ENCODE measurements around the gene PDK2.

Gene PDK2

GRCh38 chr17:50114849-50115357 lies 19.8 kb downstream of the PDK2 start:
- no peak overlapping the region for H3K4me3 ChIP-seq (ENCODE audit: low read depth, low read length)
- POLR2A ChIA-PET: interaction anchor here (1.1 kb wide), 2 partner anchors 8 to 183 kb away, joined by 3 read pairs; no protein-coding TSS in a partner anchor
- TF ChIP-seq, protein P1, sequence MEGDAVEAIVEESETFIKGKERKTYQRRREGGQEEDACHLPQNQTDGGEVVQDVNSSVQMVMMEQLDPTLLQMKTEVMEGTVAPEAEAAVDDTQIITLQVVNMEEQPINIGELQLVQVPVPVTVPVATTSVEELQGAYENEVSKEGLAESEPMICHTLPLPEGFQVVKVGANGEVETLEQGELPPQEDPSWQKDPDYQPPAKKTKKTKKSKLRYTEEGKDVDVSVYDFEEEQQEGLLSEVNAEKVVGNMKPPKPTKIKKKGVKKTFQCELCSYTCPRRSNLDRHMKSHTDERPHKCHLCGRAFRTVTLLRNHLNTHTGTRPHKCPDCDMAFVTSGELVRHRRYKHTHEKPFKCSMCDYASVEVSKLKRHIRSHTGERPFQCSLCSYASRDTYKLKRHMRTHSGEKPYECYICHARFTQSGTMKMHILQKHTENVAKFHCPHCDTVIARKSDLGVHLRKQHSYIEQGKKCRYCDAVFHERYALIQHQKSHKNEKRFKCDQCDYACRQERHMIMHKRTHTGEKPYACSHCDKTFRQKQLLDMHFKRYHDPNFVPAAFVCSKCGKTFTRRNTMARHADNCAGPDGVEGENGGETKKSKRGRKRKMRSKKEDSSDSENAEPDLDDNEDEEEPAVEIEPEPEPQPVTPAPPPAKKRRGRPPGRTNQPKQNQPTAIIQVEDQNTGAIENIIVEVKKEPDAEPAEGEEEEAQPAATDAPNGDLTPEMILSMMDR (IDR thresholded peaks at IDR 0.05; ENCODE audit: insufficient read depth, low read length, missing control alignments): peak; percentile 69
- CTCF ChIA-PET: interaction anchor here (0.9 to 10.0 kb wide), 25 partner anchors 7 to 282 kb away, joined by 3 to 92 read pairs (median 7); partner anchors contain the start of genes LRRC59, PDK2, PPP1R9B and SAMD14
- no peak for DNase-seq (ENCODE audit: low read depth, low spot score)

- POLR2A ChIA-PET: interaction anchor here (1.1 kb wide), 1 partner anchor 7 kb away, joined by 3 read pairs; no protein-coding TSS in a partner anchor
- CTCF ChIA-PET: interaction anchor here (1.0 to 10.0 kb wide), 21 partner anchors 8 to 247 kb away, joined by 3 to 92 read pairs (median 7); partner anchors contain the start of genes PDK2, PPP1R9B and SGCA
- TF ChIP-seq, protein P1 (IDR thresholded peaks at IDR 0.05; ENCODE audit: insufficient read depth, low read length, missing control alignments): no peak
- H3K4me3 ChIP-seq (ENCODE audit: low read depth, low read length): no peak overlapping the region
- no peak for DNase-seq (ENCODE audit: low read depth, low spot score)
Measured at GRCh38 chr17:50115756-50116155, 20.6 kb downstream of the PDK2 start.

GRCh38 chr17:50117202-50118051 lies 22.3 kb downstream of the PDK2 start:
- CTCF ChIA-PET: interaction anchor here (0.7 to 10.0 kb wide), 16 partner anchors 9 to 180 kb away, joined by 3 to 92 read pairs (median 5); partner anchors contain the start of gene SGCA
- POLR2A ChIA-PET: interaction anchor here (1.1 kb wide), 1 partner anchor 75 kb away, joined by 3 read pairs; no protein-coding TSS in a partner anchor
- TF ChIP-seq, protein P1 (IDR thresholded peaks at IDR 0.05; ENCODE audit: insufficient read depth, low read length, missing control alignments): peak; percentile 56
- DNase-seq (ENCODE audit: low read depth, low spot score): no peak
- H3K4me3 ChIP-seq (ENCODE audit: low read depth, low read length): no peak overlapping the region

- CTCF ChIA-PET: interaction anchor here (0.7 to 10.0 kb wide), 17 partner anchors 10 to 188 kb away, joined by 3 to 92 read pairs (median 4); partner anchors contain the start of gene SGCA
- POLR2A ChIA-PET: interaction anchor here (0.5 kb wide), 1 partner anchor 10 kb away, joined by 3 read pairs; no protein-coding TSS in a partner anchor
Measured at GRCh38 chr17:50118076-50118827, 23.1 kb downstream of the PDK2 start.

GRCh38 chr17:50118828-50119218 lies 23.7 kb downstream of the PDK2 start:
- CTCF ChIA-PET: interaction anchor here (0.8 to 10.0 kb wide), 13 partner anchors 8 to 187 kb away, joined by 3 to 92 read pairs (median 7); no protein-coding TSS in a partner anchor
- POLR2A ChIA-PET: interaction anchor here (0.5 kb wide), 1 partner anchor 11 kb away, joined by 3 read pairs; no protein-coding TSS in a partner anchor
- no peak for DNase-seq (ENCODE audit: low read depth, low spot score)
- TF ChIP-seq, protein P1 (IDR thresholded peaks at IDR 0.05; ENCODE audit: insufficient read depth, low read length, missing control alignments): no peak
- no peak overlapping the region for H3K4me3 ChIP-seq (ENCODE audit: low read depth, low read length)

More at GRCh38 chr17:50118076-50118827, 23.1 kb downstream of the PDK2 start:
- TF ChIP-seq, protein P1 (IDR thresholded peaks at IDR 0.05; ENCODE audit: insufficient read depth, low read length, missing control alignments): no peak
- no peak overlapping the region for H3K4me3 ChIP-seq (ENCODE audit: low read depth, low read length)
- DNase-seq (ENCODE audit: low read depth, low spot score): no peak

All from AG04449 (cell line).